ENCODE measurements around the gene MX2. TPM values are rescaled to one million over a fixed set of nuclear protein-coding genes. Genes with fewer than 3 reads are reported as not detected.
"Not testable (repeated sequence)": the region's sequence is repeated elsewhere in the genome, so short reads cannot be mapped to it uniquely, and the experiment has no call there.

MX2 gene
- total RNA-seq, 1 donor from 2014 or later = 0.62 TPM

- no peak for DNase-seq
Measured at GRCh38 chr21:41337515-41337914, 24.3 kb upstream of the MX2 start.

DNA sequence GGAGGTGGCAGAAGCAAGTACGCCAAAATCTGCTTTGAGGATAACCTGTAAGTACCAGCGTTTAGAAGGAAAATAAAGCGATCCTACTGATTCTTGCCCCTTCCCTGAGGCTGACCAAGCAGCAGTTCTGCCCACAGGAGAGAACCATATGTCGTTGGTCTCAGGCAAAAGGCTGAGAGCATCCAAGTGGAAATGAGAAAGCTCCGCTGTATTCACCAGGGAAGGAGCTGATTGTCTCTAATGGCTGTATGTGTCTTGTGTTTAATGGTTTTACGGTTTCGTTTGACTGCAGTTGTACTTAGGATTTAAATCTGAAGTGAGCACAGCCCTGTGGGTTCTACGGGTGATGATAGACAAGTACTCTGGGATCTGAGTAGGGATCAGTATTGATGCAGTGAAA, 23.4 kb upstream of the MX2 start:
- no peak for DNase-seq

DNA sequence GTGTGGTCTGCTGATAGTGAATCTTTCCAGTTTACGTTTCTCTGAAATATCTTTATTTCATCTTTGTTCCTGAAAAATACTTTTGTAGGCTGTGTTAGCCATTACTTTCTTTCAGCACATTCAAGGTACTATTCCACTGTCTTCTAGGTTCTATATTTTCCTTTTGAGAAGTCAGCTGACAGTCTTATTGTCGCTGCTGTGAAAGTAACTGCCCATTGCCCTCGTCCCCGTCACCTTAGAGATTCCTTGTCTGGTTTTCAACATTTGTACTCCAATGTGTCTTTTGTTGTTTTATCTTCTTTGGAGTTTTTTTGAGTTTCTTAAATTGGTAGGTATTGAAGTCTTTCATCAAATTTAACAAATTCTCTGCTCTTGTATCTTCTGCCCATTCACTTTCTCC, 19.8 kb upstream of the MX2 start:
- no peak for DNase-seq

DNA sequence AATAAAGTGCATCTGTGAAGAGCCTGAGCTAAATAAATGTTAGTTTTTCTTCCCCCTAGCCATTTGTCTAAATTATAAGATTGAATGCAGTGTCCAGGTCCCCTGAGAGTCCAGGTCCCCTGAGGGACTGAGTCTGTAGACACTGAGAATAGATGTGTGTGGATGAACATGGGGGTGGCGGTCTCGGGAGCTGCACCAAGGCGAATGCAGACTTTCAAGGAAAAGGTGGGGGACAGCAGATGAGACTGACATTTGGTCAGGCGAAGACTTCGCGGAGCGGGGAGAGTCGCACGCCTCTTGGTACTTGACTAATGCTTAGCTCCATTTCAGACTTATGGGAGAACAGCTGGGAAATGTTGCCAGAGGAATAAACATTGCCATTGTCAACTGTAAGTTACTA, 17.7 kb upstream of the MX2 start:
- DNase-seq = no peak

DNA sequence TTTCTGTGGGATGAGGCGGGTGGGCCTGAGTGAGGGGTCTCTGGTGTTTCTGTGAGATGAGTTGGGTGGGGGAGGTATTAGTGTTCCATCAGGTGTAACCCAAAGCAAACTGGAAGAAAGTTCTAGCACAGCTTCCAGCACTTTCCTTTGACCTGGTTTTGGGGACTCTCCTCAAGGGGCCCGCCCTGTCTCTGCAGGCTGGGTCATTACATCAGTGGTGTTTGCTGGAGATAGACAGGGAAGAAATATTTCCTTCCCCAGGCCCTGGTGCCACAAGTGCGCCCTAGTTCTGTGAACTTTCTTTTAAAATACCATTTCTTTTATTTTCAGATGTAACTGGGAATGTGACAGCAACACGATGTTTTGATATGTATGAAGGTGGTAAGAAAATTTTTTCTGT, 16.5 kb upstream of the MX2 start:
- DNase-seq = no peak

DNA sequence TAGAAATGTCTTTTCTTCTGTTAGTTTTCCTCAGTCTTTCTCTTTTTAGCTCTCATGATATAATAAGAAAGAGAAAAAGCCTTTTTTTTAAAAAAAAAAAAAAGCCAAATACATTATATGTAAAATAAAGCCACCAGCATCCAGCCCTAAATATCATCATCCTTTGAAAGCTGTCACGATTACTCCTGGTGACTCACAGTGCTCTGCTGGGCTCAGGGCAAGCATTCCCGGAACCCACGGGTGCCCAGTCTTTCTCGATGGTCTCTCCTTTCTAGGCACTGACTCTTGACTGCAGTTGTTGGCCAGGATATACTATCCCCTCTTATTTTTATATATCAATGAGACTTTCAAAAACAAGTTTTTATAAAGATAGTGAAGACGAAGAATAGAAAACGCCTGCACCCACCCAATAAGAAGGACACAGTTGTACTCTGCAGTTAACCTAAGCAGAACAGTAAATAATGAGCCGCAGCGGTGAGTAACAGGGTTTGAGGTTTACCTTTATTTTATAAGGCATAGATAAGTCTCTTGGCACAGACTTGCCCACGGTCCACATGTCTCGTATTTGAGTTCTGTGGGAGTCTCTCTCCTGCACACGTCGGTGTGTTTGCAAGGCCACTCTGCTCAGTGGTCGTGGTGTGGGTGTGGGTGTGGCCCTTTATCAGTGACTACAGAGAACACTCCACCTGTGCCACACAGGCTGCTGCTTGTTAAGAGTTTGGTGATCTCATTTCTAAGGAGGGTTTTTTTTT, 15.7 kb upstream of the MX2 start:
- no peak for DNase-seq

- no peak for DNase-seq
Measured at GRCh38 chr21:41346758-41347157, 15.1 kb upstream of the MX2 start.

GRCh38 chr21:41348434-41348833, 13.4 kb upstream of the MX2 start:
- DNase-seq = no peak

DNA sequence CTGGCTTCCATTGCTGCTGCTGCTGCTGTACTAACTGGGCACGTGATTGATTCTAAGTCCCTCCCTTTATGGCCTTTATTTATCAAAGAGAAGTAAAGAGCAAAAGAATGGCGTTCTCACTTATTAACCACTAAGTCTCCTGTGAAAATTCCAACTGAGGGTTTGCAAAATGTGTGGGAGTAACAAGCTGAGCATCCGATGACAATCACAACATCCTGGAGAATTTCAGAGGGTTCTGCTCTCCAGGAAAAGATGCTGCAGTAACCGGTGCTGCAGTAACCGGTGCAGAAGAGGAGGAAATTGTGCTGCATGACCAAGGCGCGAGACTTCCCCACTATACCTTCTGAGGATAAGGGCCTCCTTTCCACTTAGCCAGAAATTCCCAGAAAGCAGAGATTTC, 12.7 kb upstream of the MX2 start:
- DNase-seq = no peak

DNA sequence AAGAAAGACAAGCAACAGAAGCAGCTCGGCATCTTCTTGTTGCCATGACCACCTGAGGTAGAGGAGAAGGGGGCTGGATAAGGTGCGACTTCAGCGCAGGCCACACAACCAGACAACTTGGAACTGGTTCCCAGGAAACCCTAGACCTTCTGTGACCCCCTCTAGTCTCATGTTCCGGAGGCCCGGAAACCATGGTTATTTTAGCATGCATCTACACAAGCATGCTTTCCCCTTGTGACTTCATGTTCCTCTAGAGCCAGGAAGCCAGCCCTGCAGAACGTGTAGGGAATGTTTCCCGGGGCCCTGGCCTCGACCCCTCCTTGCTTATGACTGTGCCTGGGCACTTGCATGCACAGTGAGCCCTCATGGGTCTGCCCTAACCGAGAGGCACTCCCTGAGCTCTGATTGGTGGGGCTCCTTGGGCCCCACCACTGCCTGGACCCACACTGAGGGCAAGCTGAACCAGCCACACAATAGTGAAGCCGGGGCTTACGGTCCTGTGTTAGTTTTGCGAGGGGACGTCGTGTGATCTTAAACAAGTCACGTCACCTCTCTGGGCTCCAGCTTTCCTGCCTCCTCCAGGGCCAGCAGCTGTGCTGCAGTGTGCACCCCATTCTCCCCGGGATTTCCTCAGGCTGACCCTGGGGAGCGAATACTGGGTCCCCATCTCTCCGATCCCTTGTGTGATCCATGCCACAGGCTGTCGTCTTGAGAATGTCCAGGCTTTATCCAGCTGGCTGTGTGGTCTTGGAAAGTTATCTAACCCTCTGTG, 12.0 kb upstream of the MX2 start:
- DNase-seq = no peak

- DNase-seq = no peak
Measured at GRCh38 chr21:41350436-41351155, 11.2 kb upstream of the MX2 start.

DNA sequence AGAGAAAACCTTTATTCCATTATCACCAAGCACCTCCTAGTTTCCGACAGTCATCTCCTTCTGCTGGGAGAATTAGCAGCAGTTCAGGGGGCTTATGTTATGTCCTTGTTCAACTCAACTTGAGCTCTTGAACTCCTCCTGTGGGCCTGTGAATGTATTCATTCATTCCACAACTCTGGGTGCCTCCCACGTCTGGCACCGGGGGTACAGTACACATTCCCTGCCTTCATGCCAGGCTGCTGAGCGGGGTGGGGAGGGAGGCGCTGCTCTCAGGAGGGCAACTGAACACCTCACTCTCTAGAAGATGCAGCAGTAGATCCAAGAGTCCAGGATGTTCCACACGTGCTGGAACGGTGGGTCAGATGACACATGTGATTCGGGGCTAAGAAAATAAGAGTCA, 4.3 kb upstream of the MX2 start:
- DNase-seq = no peak

DNA sequence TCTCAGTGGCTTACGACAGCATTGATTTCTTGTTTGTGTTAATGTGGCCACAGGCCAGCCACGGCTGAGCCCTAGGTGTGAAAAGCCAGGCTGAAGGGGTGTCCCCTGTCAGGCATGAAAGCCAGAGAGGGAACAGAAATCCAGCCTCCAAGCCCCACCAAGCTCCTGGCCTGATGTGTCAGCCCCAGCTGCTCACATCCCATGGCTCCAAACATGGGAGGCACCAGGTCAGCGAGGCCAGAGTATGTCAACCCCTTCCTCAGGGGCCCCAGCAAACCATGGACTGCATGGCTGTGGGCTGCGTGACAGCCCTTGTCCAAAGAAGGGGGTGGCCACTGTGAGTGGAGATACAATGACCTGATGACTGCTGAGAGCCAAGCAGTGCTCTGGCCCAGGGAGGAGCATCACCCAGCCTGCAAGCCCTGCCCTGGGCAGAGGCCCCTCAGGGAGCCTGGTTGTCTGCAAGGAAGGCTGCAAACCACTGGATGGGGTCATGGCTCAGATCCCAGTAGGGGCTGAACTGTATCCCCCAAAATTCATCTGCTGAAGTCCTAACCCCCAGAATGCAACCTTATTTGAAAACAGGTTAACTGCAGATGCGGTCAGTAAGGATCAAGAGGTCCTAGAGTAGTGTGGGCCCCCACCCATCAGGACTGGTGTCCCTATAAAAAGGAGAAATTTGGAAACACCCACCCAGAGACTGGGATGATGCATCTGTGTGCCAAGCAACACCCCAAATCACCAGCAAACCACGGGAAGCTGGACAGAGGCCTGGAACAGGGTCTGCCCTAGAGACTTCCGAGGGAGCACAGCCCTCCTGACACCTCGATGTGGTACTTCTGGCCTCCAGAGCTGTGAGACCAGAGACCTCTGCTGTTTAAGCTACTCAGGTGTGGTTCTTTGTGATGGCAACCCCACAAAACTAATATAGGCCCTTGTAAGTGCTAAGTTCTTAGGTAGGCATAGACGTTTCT, 3.3 kb upstream of the MX2 start:
- no peak for DNase-seq

GRCh38 chr21:41359286-41359685, 2.5 kb upstream of the MX2 start:
- no peak for DNase-seq

GRCh38 chr21:41359754-41360071, 2.1 kb upstream of the MX2 start:
- DNase-seq = not testable (repeated sequence)

GRCh38 chr21:41360072-41360821, 1.6 kb upstream of the MX2 start:
- DNase-seq = no peak

GRCh38 chr21:41361053-41361785, 608 bp upstream of the MX2 start:
- no peak for DNase-seq

DNA sequence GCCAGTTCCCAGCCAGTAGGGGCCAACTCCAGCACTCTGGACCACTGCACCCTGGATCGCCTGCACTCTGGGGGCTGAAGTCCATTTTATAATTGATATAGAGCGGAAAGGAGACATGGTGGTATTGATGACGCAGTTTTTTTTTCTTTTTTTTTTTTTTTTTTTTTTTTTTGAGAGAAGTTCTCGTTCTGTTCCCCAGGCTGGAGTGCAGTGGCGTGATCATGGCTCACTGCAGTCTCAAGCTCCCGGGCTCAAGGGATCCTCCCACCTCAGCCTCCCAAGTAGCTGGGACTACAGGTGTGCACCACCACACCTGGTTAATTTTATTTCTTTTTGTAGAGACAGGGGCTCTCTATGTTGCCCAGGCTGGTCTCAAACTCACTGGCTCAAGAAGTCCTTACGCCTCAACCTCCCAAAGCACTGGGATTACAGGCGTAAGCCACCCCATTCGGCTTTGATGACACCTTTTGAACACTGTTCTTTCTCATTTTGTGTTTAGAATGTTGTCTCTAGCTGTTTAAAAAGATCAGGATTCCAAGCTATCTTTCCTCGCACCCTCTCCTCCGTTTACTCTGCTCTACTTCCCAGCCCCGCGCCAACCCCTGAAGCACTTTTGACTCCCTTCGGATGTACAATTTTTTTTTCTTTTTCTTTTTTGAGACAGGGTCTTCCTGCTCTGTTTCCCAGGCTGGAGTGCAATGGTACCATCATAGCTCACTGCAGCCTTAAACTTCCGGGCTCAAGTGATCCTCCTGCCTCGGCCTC, 960 bp downstream of the MX2 start:
- DNase-seq = no peak

DNA sequence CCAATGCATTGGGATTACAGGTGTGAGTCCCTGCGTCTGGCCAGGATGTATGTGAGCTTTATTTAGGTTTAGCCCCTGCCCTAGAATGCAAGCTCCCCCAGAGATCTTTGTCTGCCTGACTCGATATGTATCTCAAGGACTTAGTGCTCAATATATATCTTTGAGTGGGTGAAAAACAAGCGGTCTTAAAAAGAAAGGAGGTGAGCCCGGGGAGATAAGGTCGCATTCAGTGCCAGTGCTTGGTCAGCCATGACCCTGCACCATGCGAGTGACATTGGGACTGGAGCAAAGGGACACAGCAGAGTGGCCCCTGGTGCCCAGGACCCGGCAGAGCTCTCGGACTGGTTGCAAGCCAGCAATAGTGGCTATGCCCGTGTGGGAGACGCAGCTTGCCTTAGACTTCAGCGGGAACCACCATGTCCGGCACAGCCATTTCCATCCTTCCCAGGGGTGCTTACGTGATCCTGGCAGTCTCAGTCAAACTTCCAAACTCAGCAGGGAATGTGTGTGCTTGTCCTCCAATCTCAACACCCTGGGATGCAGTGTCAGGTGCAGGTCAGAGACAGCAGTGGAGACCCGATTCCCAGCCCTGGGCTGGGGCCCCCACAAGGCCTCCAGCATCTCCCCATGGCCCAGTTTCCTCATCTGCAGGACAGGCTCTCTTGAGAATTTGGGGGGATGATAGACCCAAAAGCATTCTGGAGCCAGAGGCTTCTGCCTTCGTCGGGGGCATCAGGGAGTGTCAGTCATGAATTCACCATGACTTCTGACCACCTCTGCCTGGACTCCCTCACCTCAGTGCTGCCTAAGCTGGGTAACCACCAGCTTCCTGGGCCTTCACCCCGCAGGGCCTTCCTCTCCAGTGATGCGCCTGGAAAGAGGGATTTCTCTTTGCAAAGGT, 1.8 kb downstream of the MX2 start:
- DNase-seq = no peak

All from occipital lobe (tissue), 2 donors.